K562 (cell line): ENCODE data around the gene TMC6. TPM values are rescaled to one million over a fixed set of nuclear protein-coding genes. Genes with fewer than 3 reads are reported as not detected.

Source experiments
- DIDO1 ChIP-seq: fragments of 450-650 bp; IDR thresholded peaks from 2 replicates; pipeline ENCODE4 v1.6.1; 2016; ENCODE audit warnings: low read depth, missing biosample characterization, missing genetic modification characterization
- EWSR1 ChIP-seq: fragments of 450-650 bp; IDR thresholded peaks from 2 replicates; pipeline ENCODE4 v1.6.1; 2018; ENCODE audit warnings: borderline replicate concordance, mild to moderate bottlenecking, low read depth, moderate library complexity; ENCODE audit not compliant: partially characterized antibody
- GTF2F1 ChIP-seq: IDR thresholded peaks from 2 replicates; pipeline ENCODE4 v1.6.1; 2011; ENCODE audit warnings: low read depth, low read length, improper control_type of control experiment
- HDAC1 ChIP-seq, 2 experiments: fragments of 450-650 bp; IDR thresholded peaks; 2 replicates each; pipeline ENCODE4 v1.6.1; 2016 to 2017; ENCODE audit warnings: inconsistent platforms in 1 of 2, mild to moderate bottlenecking in 1 of 2, moderate library complexity in 1 of 2
- L3MBTL2 ChIP-seq: fragments of 450-650 bp; IDR thresholded peaks from 2 replicates; pipeline ENCODE4 v1.6.1; 2016; ENCODE audit warnings: mild to moderate bottlenecking, moderate library complexity
- LCOR ChIP-seq: sonication (generic); formaldehyde crosslinking; IDR thresholded peaks from 2 replicates; pipeline ENCODE4 v1.8.0; 2022; ENCODE audit warnings: mild to moderate bottlenecking, missing genetic modification reagents
- MBD2 ChIP-seq: sonication (generic); IDR thresholded peaks from 2 replicates; pipeline ENCODE4 v1.6.1; 2016; ENCODE audit warnings: low read depth, borderline replicate concordance
- MYNN ChIP-seq, 2 experiments: sonication (generic); formaldehyde crosslinking in 1 of 2; IDR thresholded peaks; 2 replicates each; pipeline versions ENCODE4 v1.5.0 to v1.6.1; 2016 to 2020; ENCODE audit warnings: antibody characterized with exemption in 1 of 2, missing genetic modification reagents in 1 of 2
- OTX1 ChIP-seq: fragments of 450-650 bp; formaldehyde crosslinking; IDR thresholded peaks from 2 replicates; pipeline ENCODE4 v1.4.0; 2022; ENCODE audit warnings: mild to moderate bottlenecking
- PKNOX1 ChIP-seq: fragments of 450-650 bp; IDR thresholded peaks from 2 replicates; pipeline ENCODE4 v1.6.1; 2016
- POLR2A ChIP-seq: fragments of 450-650 bp; conservative IDR thresholded peaks from 2 replicates; pipeline ENCODE4 v1.6.1; 2016
- POLR2B ChIP-seq: fragments of 450-650 bp; IDR thresholded peaks from 2 replicates; pipeline ENCODE4 v1.6.1; 2018; ENCODE audit warnings: low read depth; ENCODE audit not compliant: partially characterized antibody
- PURB ChIP-seq: sonication (generic); formaldehyde crosslinking; IDR thresholded peaks from 2 replicates; pipeline ENCODE4 v1.9.0; 2021; ENCODE audit warnings: low read depth, mild to moderate bottlenecking, missing genetic modification reagents
- RBM14 ChIP-seq: fragments of 200-400 bp; formaldehyde crosslinking; IDR thresholded peaks from 2 replicates; pipeline ENCODE4 v1.6.1; 2018; ENCODE audit warnings: low read depth, mild to moderate bottlenecking, low read length, moderate library complexity, borderline replicate concordance; ENCODE audit not compliant: insufficient read depth
- SETDB1 ChIP-seq: IDR thresholded peaks from one replicate; pipeline ENCODE4 v1.6.1; 2012; ENCODE audit warnings: low read length, control low read depth, inconsistent platforms
- SLC30A9 ChIP-seq: fragments of 250-450 bp; sonication (Bioruptor Pico); IDR thresholded peaks from 2 replicates; pipeline ENCODE4 v1.8.0; 2022; ENCODE audit warnings: mild to moderate bottlenecking, moderate library complexity
- TBL1XR1 ChIP-seq, 2 experiments: IDR thresholded peaks; 2 replicates each; pipeline ENCODE4 v1.6.1; 2012; ENCODE audit warnings: improper control_type of control experiment in 2 of 2, low read length in 2 of 2, mild to moderate bottlenecking in 1 of 2
- TCFL5 ChIP-seq: fragments of 250-450 bp; sonication (Bioruptor Pico); conservative IDR thresholded peaks from 2 replicates; pipeline ENCODE4 v1.6.1; 2021; ENCODE audit warnings: mild to moderate bottlenecking, moderate library complexity, matching md5 sums
- XRCC5 ChIP-seq: fragments of 200-400 bp; formaldehyde crosslinking; IDR thresholded peaks from 2 replicates; pipeline ENCODE4 v1.6.1; 2017; ENCODE audit warnings: low read depth, mild to moderate bottlenecking, low read length
- ZFP36 ChIP-seq: fragments of 150-350 bp; IDR thresholded peaks from 2 replicates; pipeline ENCODE4 v1.6.1; 2018; ENCODE audit warnings: low read length, low read depth; ENCODE audit not compliant: partially characterized antibody
- ZNF197 ChIP-seq: fragments of 200-800 bp; sonication (Bioruptor generic); IDR thresholded peaks from 2 replicates; pipeline ENCODE4 v1.6.1; 2016; ENCODE audit warnings: low read depth, missing genetic modification characterization, missing compliant biosample characterization
- ZNF551 ChIP-seq: fragments of 250-450 bp; sonication (Bioruptor Pico); IDR thresholded peaks from 2 replicates; pipeline ENCODE4 v1.5.0; 2021; ENCODE audit warnings: mild to moderate bottlenecking, moderate library complexity
- ZNF561 ChIP-seq: fragments of 450-650 bp; formaldehyde crosslinking; conservative IDR thresholded peaks from 2 replicates; pipeline ENCODE4 v1.4.0; 2020; ENCODE audit warnings: mild to moderate bottlenecking, moderate library complexity
- ZNF699 ChIP-seq: fragments of 250-450 bp; sonication (Bioruptor Pico); IDR thresholded peaks from 2 replicates; pipeline ENCODE4 v1.8.0; 2021; ENCODE audit warnings: mild to moderate bottlenecking, moderate library complexity; ENCODE audit not compliant: insufficient replicate concordance
- polyA plus RNA-seq, 8 experiments: library from polyadenylated mRNA; depleted of rRNA in 4 of 8; stranded (reverse) in 5 of 8; unstranded in 3 of 8; fragments of >200 nt; fragmentation: Nextera tagmentation in 2 of 8; fragmentation: Illumina TruSeq in 1 of 8; extraction: Ambion mirVana in 2 of 8; extraction: Trizol in 1 of 8; gene quantifications; 2 replicates each; pipeline versions ENCODE4 v1.2.1 to v1.2.3, GENCODE V29; 2011 to 2014; ENCODE audit warnings: inconsistent platforms in 1 of 8, missing spikeins in 1 of 8
- total RNA-seq, 7 experiments: library from RNA; depleted of rRNA in 6 of 7; stranded (reverse); fragments of >200 nt in 6 of 7; fragmentation: Illumina TruSeq in 2 of 7; extraction: Trizol in 2 of 7; gene quantifications; 2 replicates each; pipeline versions ENCODE4 v1.2.1 to v1.2.3, GENCODE V29; 2011 to 2021; ENCODE audit warnings: low replicate concordance in 1 of 7
- TF ChIP-seq, protein P1 (sequence below): IDR thresholded peaks from 3 replicates; pipeline ENCODE4 v1.6.1; 2011; ENCODE audit warnings: borderline replicate concordance, mild to moderate bottlenecking, moderate library complexity; ENCODE audit not compliant: insufficient read length; ENCODE audit errors: extremely low read depth
- TF ChIP-seq, protein P2 (sequence below), 2 experiments: fragments of 450-650 bp; IDR thresholded peaks; 2 replicates each; pipeline ENCODE4 v1.6.1; 2016

The TMC6 gene
- total and polyA plus RNA-seq, 9 of the 15 experiments (the other 6 are each of a cell fraction or from before 2014, with no cell fraction given), result 4.1 to 351 (median 66.9) TPM

DNA sequence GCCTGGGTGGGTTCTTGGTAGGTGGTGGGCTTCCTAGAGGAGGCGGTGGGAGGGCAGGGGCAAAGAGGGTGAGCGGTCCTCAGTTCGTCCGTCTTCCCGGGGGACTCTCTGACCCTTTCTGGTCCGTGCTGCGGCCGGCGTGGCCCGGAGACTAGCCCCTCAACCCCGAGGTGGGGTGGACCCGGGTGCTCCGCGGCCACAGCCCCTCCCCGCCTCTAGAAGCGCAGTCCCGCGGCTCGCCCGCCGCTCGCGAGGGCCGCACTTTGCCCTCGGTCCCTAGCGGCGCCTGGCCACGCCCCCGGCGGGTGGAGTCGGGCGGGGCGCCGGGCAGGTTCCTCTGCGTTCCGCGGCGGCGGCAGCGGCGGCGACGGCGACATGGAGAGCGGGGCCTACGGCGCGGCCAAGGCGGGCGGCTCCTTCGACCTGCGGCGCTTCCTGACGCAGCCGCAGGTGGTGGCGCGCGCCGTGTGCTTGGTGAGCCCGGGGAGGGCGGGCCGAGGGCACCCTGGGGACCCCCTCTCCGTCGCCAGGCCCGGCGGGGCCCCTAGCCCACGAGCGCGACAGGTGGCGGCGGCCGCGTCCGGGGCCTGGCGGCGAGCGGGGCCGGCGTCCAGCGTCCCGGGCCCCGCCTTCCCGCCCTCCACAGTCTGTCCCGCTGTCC, 39.8 kb upstream of the TMC6 start, which contains the start of gene SYNGR2 (continued):
- TF ChIP-seq, protein P1, sequence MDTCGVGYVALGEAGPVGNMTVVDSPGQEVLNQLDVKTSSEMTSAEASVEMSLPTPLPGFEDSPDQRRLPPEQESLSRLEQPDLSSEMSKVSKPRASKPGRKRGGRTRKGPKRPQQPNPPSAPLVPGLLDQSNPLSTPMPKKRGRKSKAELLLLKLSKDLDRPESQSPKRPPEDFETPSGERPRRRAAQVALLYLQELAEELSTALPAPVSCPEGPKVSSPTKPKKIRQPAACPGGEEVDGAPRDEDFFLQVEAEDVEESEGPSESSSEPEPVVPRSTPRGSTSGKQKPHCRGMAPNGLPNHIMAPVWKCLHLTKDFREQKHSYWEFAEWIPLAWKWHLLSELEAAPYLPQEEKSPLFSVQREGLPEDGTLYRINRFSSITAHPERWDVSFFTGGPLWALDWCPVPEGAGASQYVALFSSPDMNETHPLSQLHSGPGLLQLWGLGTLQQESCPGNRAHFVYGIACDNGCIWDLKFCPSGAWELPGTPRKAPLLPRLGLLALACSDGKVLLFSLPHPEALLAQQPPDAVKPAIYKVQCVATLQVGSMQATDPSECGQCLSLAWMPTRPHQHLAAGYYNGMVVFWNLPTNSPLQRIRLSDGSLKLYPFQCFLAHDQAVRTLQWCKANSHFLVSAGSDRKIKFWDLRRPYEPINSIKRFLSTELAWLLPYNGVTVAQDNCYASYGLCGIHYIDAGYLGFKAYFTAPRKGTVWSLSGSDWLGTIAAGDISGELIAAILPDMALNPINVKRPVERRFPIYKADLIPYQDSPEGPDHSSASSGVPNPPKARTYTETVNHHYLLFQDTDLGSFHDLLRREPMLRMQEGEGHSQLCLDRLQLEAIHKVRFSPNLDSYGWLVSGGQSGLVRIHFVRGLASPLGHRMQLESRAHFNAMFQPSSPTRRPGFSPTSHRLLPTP, result no peak
- TF ChIP-seq MBD2 (peak; percentile 7; the same call in 1 of the 2 replicates), RBM14 (no peak), MYNN (IDR thresholded peaks at IDR 0.05) (no peak), MYNN (CRISPR knock-in tag; IDR thresholded peaks at IDR 0.05) (no peak), TCFL5 (CRISPR knock-in tag) (no peak), SETDB1 (no peak), TBL1XR1 (IDR thresholded peaks at IDR 0.05; ENCODE audit: low read length in 2 of 2) (no peak), ZNF561 (CRISPR knock-in tag) (no peak), HDAC1 (IDR thresholded peaks at IDR 0.05) (no peak), XRCC5 (no peak), PKNOX1 (no peak), GTF2F1 (no peak), ZNF197 (CRISPR knock-in tag) (no peak), LCOR (no peak), POLR2A (no peak; the same call in 1 of the 2 replicates), ZNF699 (CRISPR knock-in tag) (no peak), OTX1 (CRISPR knock-in tag) (no peak), DIDO1 (tag) (no peak), SLC30A9 (CRISPR knock-in tag) (no peak), PURB (CRISPR knock-in tag) (no peak), EWSR1 (no peak), ZNF551 (CRISPR knock-in tag) (no peak), ZFP36 (peak; percentile 79), POLR2B (no peak), L3MBTL2 (peak; percentile 77)
- TF ChIP-seq, protein P2, sequence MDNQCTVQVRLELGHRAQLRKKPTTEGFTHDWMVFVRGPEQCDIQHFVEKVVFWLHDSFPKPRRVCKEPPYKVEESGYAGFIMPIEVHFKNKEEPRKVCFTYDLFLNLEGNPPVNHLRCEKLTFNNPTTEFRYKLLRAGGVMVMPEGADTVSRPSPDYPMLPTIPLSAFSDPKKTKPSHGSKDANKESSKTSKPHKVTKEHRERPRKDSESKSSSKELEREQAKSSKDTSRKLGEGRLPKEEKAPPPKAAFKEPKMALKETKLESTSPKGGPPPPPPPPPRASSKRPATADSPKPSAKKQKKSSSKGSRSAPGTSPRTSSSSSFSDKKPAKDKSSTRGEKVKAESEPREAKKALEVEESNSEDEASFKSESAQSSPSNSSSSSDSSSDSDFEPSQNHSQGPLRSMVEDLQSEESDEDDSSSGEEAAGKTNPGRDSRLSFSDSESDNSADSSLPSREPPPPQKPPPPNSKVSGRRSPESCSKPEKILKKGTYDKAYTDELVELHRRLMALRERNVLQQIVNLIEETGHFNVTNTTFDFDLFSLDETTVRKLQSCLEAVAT (IDR thresholded peaks at IDR 0.05), result no peak
